ENCODE data around the gene CARD11.

- TF ChIP-seq CTCF (IDR thresholded peaks at IDR 0.05) (no peak), RCOR1 (IDR thresholded peaks at IDR 0.05; ENCODE audit: low read length) (no peak), EZH2phosphoT487 (IDR thresholded peaks at IDR 0.05; ENCODE audit: borderline replicate concordance, low read depth) (no peak), MAX (IDR thresholded peaks at IDR 0.05; ENCODE audit: low read depth) (no peak), SIN3A (IDR thresholded peaks at IDR 0.05; ENCODE audit: borderline replicate concordance, low read depth, low read length) (no peak), NRF1 (IDR thresholded peaks at IDR 0.05; ENCODE audit: low read depth, low read length) (no peak), FOXJ3 (CRISPR knock-in tag; IDR thresholded peaks at IDR 0.05) (no peak), PBX3 (IDR thresholded peaks at IDR 0.05) (no peak)
Observed at GRCh38 chr7:2941216-2941859, 102.3 kb downstream of the CARD11 start.

Measured in SK-N-SH (cell line).